SH-SY5Y (cell line): ENCODE measurements around the gene RUBCN.

Experiments used
- GATA2 ChIP-seq: IDR thresholded peaks from 2 replicates; pipeline ENCODE4 v1.6.1; 2011; ENCODE audit warnings: mild to moderate bottlenecking, low read depth, low read length
- GATA3 ChIP-seq: IDR thresholded peaks from 2 replicates; pipeline ENCODE4 v1.6.1; 2011; ENCODE audit warnings: low read depth, mild to moderate bottlenecking, low read length, moderate library complexity

Gene RUBCN

DNA sequence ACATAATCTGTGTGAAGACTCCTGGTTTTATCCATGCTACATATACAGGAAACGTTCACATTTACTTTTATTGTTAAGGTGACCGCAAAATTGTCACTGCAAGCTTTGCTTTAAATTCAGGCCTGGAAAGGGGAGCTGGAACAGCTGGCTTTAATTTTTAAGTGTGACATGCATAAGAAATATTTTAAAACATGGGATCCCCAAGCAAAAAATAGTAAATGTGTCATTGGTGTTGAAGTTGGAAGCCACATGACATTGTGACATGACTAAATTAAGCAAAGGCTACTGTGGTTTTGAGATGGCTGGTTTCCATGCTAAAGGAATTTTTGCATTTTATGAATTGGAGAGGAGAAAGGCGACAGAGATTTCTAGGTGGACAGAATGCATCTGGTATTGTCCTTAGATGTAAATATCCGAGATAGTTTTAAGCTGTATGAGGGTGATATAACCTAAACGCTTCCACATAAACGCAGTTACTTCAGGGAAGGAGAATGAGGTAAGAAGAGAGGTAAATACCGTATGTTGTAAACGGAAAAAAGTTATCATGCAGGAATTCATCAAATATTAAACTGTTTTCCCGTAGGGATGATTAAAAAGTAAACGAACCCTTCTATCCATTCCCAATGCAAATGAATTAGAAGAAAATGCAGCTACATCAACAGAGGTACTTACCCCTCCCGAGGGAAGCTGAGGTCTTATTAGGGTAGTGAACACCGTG, 12.1 kb upstream of the RUBCN start:
- TF ChIP-seq GATA2 (no peak), GATA3 (no peak)

DNA sequence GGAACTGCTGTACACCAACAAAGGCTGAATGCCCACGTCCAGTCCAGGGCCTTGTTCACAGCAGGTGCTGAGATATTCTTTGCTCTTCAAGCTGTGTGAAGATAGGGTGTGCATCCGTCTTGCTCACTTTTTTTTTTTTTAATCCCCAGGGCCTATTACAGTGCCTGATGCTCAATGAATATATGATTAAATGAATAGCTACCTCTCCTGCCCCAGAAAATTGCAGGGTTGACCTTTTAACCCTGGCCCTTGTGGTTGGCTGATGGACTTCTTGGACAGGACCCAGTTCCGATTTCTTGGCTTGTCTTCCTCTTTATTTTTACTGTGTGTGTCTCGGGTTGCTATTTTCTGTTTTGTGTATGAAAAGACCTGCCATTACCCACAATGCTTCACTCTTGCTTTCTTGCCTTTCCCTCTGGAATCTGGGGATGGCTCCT, 10.1 kb upstream of the RUBCN start:
- TF ChIP-seq GATA3 (no peak), GATA2 (no peak)

DNA sequence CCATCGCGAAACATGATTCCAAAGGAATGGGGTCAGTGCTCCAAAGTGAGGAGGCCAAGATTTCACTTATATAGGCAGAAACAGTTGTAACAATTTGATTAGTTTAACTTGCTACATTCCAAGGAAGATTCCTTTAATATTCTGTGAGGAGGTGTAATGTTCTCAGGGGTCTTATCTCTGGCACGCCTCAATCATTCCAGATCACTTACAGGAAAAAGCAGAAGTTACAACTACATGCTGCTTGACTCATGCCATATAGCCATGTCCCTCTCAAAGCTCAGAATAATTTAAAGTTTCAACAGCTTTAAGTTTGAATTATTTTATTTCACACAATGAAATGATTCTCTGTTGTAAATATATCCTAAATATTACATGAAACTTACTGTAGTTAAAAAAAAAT, 9.5 kb upstream of the RUBCN start:
- TF ChIP-seq GATA2, result no peak
- TF ChIP-seq GATA3, result no peak

DNA sequence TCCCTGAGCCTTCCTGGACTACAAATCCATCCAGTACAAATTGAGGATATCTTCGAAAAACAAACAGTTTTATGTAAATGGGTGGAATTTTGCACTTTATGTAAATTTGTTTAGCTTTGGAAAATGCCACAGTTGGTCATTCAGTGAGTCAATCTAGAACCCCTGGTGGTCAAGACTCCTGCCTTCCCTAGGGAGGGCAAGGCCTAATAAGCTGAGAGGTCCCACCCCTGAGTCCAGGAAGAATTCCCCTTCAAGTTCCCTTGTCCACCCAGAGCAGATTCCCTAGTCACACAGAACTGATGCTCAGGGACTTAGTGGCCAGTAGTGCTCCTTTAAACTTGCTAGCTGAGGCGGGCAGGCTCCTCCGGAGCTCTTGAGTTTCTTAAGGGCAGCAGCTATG, 6.1 kb upstream of the RUBCN start:
- TF ChIP-seq GATA2, result no peak
- TF ChIP-seq GATA3, result no peak

DNA sequence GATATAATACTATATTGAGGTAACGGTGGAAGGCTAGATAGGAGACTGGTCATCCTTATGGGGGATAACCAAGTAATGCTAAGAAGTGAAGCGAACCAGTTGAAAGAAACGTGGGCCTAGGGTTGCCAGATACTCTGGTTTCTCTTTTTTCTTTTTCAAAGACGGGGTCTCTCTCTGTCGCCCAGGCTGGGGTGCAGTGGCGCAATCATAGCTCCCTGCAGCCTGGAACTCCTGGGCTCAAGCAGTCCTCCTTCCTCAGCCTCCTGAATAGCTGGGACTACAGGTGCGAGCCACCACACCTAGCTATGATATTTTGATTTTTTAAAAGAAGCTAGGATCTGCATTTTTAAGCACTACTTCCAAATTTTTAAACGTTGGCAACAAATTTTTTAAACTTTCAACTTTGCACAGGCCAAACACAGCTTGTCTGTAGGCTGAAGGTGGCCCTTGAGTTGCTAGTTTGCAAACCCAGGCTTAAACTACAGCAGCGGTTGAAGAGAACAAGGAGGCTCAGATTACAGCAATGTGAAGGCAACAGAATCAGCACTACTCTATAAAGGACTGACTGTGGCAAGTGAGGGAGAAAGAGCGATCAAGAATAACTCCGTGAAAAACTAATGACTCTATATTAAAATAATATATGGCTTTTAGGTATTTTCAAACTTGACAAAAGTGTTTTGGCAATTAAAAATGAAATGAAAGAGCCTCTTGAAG, 1.2 kb upstream of the RUBCN start:
- TF ChIP-seq GATA3 (no peak), GATA2 (no peak)

DNA sequence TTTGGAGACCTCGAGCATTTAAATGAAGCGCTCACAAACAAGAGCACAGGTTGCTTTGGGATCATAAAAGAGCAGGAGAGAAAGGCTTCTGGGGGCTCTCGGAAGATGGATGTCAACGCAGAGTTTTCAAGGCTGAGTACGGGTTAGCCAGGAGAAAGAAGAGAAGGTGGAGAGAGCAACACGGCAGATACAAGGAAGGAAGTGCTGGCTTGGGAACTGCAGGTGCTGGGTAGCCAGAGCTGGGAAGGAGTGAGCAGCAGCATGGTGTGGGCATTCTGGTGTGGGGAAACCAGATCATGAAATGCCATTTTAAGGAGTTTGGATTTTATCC, 580 bp upstream of the RUBCN start:
- TF ChIP-seq GATA3 (no peak), GATA2 (no peak)

DNA sequence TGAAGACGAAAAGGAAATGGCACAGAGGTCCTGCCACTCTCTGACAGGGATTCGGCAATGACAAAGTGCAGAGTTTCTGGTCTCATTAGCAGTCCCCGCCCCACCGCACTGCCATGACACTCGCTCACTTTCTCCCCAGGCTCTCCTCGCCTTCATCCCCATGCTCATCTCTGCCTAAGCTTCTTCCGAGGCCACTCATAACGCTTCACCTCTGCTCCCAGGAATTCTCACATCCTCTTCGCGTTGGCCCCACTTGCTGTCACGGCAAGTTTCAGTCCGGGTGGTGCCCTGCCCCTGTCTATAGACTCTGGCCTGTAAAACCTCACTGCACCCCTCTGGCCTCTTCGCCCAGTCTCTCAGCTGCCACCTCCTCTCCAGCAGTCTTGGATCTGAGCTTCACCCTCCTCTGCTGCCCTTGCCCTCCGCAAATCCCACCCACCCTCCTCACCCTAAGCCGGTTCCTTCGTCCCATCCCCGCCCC, 654 bp downstream of the RUBCN start:
- TF ChIP-seq GATA3 (no peak), GATA2 (no peak)

DNA sequence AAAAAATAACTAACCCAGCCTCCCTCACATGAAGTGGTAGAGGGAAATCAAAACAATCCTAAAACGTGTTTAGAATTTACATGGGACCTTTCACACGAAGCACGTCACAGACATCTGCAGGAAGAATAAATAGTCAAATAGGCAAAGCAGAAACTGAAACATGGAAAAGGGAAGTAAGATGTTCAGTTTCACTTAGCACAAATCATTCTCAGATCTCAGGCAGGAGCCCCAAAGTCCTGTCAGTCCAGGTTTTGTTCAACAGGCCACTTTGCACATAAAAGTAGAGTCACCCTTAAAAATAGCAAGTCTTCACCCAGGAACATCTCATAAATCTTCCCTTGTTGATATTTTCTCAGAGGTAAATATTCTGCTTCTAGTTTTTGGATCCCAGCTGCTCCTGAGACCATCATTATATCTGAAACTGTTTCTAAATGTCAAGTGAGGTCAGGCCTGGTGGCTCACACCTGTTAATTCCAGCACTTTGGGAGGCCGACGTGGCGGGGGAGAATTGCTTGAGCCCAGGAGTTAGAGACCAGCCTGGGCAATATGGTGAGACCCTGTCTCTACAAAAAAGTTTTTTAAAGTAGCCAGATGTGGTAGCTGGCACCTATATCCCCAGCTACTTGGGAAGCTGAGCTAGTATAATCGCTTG, 1.9 kb downstream of the RUBCN start:
- TF ChIP-seq GATA2 (no peak), GATA3 (no peak)

DNA sequence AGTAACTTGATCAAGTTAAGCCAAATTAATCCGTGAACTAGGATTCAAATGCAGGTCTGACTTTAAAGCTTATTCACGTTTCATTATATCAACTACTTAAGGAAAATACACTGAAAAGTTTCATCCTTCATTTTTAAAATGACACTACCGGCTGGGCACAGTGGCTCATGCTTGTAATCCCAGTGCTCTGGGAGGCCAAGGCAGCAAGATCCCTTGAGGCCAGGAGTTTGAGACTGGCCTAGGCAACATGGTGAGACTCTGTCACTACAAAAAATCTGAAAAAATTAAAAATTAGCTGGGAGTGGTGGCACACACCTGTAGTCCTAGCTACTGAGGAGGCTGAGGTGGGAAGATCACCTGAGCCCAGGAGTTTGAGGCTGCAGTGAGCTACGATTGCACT, 3.7 kb downstream of the RUBCN start:
- TF ChIP-seq GATA3 (no peak), GATA2 (no peak)

DNA sequence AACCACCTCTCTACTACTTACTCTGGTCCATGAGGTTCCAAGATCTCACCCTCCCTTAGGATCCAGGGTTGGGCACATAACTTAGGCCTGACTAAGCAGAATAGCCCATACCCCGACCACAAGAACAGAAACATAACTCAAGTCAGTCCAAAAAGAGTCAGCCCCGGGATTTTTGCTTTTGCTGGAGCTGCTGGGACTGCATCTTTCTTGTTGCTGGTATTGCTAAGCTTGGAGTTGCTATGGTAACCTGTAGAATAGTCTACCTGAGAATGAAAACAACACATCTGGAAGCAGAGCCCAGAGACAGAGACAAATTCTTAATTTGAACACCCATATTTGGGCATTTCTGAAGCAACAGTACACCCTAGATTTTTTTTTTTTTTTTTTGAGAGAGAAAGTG, 6.5 kb downstream of the RUBCN start:
- no peak for TF ChIP-seq GATA2
- TF ChIP-seq GATA3, result no peak

DNA sequence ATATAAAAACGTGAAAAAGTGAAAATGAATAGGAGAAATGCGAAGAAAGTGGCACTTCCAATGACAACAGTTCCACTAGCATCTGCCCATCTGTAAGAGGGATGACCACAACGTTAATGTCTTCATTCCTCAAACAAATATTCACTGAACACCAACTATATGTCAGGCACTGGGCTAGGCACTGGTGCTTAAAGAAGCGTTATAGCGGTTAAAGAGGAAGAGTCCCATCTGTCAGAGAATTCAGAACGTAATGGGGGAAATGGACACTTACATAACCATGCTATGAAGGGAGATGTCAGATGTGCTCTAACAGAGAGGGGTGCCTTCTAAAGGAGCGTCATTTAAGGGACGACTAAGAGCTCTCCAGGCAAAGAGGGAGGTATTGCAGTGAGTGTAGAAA, 8.2 kb downstream of the RUBCN start:
- no peak for TF ChIP-seq GATA2
- TF ChIP-seq GATA3, result no peak

DNA sequence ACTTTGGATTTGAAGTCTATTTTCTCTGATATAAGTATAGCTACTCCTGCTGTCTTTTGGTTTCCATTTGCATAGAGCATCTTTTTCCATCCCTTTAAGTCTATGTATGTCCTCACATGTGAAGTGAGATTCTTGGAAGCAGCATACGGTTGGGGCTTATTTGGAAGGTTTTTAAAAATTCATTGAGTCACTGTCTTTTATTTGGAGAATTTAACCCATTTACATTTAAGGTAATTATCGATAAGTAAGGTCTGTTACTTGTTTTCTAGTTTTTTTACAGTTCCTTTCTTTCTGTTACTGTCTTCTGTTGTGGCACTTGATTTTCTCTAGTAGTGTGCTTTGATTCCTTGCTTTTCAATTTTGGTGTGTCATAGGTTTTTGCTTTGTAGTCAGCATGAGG, 14.0 kb downstream of the RUBCN start:
- TF ChIP-seq GATA3 (no peak), GATA2 (no peak)

DNA sequence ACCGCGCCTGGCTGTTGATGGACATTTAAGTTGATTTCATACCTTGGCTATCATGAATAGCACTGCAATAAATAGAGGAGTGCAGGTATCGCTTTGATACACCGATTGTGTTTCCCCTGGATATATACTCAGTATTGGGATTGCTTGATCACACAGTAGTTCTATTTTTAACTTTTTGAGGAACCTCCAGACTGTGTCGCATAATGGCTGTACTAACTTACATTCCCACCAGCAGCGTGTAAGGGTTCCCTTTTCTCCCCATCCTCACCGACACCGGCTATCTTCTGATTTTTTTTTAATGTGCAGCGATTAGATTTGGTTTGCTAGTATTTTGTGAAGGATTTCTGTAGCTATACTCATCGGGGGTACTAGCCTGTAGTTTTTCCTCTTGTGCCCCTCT, 16.0 kb downstream of the RUBCN start:
- no peak for TF ChIP-seq GATA3
- no peak for TF ChIP-seq GATA2

DNA sequence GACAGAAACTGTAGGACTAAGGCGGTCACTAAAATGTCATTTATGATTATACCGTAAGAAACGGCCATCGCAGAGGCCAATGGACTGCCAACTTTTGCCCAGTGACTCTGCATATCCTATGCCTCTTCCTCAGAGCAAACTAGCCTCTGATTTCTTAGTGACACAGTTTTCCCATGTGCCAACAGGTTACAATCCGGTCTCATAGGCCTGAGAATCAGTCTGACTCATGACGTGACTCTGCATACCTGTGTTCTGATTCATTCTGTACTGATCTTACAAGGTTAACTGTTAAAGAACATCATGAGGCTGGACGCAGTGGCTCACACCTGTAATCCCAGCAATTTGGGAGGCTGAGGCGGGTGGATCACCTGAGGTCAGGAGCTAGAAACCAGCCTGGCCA, 17.8 kb downstream of the RUBCN start:
- TF ChIP-seq GATA3, result no peak
- no peak for TF ChIP-seq GATA2

DNA sequence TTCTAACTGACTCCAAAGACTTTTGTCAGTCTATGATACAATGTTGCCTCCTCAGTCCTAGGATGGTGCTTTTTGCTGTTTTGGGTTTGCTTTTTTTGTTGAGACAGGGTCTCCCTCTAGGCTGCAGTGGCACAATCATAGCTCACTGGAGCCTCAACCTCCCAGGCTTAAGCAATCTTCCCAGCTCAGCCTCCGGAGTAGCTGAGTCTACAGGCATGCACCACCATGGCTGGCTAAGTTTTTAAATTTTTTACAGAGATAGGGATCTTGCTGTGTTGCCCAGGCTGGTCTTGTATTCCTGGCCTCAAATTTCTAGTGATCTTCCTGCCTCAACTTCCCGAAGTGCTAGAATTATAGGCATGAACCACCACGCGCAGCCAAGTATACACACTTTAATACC, 22.5 kb downstream of the RUBCN start:
- TF ChIP-seq GATA2 (no peak), GATA3 (no peak)

DNA sequence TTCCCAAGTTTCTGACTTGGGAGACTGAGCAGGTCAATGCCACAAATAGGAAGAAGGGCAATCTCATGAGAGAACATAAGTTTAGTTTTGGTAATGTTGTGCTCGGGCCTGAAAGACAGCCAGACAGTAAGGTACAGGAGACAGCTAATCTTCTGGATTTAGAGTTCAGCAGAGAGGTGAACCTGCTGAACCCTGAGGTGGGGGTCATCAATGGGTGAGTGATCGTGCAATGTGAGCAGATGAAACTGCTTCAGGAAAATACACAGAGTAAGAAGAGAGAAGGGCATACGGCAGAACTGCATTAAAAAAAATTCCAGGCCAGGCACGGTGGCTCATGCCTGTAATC, 23.3 kb downstream of the RUBCN start:
- TF ChIP-seq GATA3, result no peak
- TF ChIP-seq GATA2, result no peak
